IPS DF 4.7 (cell line): Measurements from ENCODE around the gene NKX3-2.

Experiments used
- DNase-seq: peaks from one replicate; pipeline ENCODE4 v3.0.0-alpha.2; 2013; ENCODE audit warnings: low spot score; ENCODE audit errors: extremely low read depth

The NKX3-2 gene

DNA sequence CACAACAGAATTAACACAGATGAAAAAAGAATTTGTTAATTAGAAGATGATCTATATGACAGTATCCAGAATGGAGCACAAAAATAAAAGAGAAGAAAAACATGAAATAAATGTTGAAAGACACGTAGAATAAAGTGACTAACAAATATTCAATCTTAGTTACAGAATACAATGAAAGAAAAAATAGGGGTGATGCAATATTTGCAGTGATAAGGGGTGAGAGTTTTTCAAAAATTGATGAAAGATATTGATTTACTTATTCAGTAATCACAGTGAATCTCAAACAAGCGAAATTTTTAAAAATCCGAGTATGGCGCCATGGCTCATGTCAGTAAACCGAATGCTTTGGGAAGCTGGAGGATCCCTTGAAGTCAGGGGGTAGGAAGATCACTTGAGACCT is 39.9 kb downstream of the NKX3-2 start:
- no peak for DNase-seq

DNA sequence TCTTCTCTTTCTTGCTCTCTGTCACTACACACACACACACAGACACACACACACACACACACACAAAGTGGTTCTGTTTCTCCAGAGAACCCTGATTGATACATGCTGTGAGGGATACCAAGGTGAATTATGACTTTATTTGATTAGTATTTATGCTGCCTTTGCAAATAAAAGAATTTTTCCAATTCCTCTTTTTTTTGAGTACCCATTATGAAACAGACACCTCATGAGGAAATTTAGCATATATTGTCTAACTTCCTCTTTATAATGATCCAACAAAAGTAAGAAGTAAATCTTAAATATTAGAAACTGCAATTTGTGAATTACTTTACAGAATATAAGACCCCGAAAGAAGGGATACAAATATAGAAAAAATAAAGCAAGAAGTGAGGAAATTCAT is 45.8 kb downstream of the NKX3-2 start:
- no peak for DNase-seq

DNA sequence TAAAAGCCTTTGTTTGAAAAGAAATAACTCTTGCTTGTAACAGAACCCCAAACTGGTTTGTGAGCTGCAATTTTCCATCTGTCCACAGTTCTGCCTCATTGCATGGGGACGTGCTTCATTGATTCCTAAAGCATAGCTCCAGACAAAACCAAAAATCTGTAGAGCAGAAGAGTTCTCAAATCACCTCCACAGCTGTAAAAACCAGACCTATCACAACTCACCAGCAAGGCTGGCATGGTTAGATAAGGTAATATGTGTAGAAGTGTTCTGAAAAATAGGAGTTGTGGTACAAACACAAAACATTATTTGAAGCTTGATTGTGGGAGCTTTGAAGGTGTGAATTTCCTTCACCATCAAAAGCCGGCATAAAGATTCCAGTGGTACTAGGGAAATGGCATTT is 47.7 kb downstream of the NKX3-2 start:
- no peak for DNase-seq

DNA sequence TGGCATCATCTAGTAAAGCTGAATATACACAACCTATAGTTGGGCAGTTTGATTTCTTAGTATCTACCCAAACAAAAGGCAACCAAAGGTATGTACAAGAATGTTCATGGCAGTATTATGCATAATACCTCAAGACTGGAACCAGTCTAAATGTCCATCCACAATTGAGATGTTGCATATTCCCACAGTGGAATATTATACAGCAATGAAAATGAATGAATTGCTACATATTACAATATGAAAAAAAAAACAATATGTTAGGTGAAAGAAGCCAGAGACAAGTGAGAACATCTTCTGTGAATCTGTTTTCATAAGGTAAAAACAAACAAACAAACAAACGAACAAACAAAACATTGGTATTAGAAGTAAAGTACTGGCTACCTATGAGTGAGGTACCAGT is 48.6 kb downstream of the NKX3-2 start:
- DNase-seq, result no peak

DNA sequence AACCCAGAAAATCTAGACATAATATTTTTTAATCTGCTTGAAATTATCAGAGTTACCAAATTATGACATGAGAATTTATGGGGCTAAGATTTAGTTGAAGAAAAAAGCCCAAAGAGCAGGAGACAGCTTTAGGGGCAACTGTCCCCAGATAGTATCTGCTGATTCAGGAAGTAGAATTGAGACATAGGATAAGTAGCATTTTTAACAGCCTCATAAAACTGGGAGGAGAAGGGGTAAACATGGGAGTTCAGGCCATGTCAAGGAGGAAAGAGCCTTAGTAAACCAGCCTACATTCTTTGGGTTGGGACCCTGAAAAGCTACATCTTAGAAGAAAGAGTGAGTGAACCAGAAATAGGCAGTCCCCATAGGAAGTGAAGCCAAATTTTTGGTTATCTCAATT is 50.5 kb downstream of the NKX3-2 start:
- no peak for DNase-seq

DNA sequence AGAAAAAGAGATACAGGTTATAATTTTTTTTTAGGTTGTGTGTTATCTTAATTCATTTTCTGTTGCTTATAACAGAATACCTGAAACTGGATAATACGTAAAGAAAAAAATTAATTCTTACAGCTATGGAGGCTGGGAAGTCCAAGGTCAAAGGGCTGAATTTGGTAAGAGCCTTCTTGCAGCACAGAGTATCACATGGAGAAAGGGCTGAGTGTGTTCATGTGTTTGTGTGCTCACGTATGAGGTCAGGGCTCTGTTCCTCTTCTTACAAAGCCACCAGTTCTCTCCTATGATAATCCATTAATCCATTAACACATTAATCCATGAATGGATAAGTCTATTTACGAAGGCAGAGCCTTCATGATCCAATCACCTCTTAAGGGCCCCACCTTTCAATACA is 51.6 kb downstream of the NKX3-2 start:
- no peak for DNase-seq
